Lower leg skin (tissue), 3 donors: ENCODE measurements around the gene NANOS1.

Experiments
- POLR2A ChIP-seq, 2 donors: fragments of 450-650 bp; IDR thresholded peaks; one replicate each; pipeline ENCODE4 v1.6.1; 2016 to 2017; ENCODE audit warnings: antibody characterized with exemption in 2 of 2, mild to moderate bottlenecking in 1 of 2, moderate library complexity in 1 of 2
- TF ChIP-seq, protein P1 (sequence below), 3 donors: fragments of 450-650 bp; IDR thresholded peaks; one replicate each; pipeline ENCODE4 v1.5.1; 2016; ENCODE audit warnings: antibody characterized with exemption in 3 of 3, mild to moderate bottlenecking in 3 of 3, moderate library complexity in 2 of 3

DNA sequence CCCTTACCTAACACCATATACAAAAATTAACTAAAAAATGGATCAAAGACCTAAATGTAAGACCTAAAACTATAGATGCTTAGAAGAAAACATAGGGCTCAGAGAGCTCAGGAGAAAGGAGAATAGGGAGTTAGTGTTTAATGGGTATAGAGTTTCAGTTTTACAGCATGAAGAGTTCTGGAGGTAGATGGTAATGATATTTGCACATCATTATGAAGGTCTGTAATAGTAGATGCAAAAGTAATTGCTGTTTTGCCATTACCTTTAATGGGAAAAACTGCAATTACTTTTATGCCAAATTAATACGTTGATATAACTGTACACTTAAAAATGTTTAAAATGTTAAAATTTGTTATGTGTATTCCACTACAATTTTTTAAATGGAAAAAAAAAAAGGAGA, 39.2 kb upstream of the NANOS1 start:
- TF ChIP-seq, protein P1, sequence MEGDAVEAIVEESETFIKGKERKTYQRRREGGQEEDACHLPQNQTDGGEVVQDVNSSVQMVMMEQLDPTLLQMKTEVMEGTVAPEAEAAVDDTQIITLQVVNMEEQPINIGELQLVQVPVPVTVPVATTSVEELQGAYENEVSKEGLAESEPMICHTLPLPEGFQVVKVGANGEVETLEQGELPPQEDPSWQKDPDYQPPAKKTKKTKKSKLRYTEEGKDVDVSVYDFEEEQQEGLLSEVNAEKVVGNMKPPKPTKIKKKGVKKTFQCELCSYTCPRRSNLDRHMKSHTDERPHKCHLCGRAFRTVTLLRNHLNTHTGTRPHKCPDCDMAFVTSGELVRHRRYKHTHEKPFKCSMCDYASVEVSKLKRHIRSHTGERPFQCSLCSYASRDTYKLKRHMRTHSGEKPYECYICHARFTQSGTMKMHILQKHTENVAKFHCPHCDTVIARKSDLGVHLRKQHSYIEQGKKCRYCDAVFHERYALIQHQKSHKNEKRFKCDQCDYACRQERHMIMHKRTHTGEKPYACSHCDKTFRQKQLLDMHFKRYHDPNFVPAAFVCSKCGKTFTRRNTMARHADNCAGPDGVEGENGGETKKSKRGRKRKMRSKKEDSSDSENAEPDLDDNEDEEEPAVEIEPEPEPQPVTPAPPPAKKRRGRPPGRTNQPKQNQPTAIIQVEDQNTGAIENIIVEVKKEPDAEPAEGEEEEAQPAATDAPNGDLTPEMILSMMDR (IDR thresholded peaks at IDR 0.05), result no peak
- TF ChIP-seq POLR2A (IDR thresholded peaks at IDR 0.05), result no peak
